HepG2 (cell line): ENCODE data around the gene RHOT2. TPM values are rescaled to one million over a fixed set of nuclear protein-coding genes. Genes with fewer than 3 reads are reported as not detected.

ENCODE experiments used
- ARHGAP35 ChIP-seq: sonication (generic); formaldehyde crosslinking; IDR thresholded peaks from 2 replicates; pipeline ENCODE4 v1.9.0; 2022; ENCODE audit warnings: mild to moderate bottlenecking, inconsistent platforms, moderate library complexity, missing genetic modification reagents, borderline replicate concordance
- ERF ChIP-seq: IDR thresholded peaks from 2 replicates; pipeline ENCODE4 v1.6.1; 2018; ENCODE audit warnings: missing biosample characterization, missing genetic modification reagents
- IKZF5 ChIP-seq: IDR thresholded peaks from 2 replicates; pipeline ENCODE4 v1.6.1; 2018; ENCODE audit warnings: missing genetic modification reagents, mild to moderate bottlenecking, missing compliant biosample characterization
- KDM3A ChIP-seq: IDR thresholded peaks from 2 replicates; pipeline ENCODE4 v1.6.1; 2018; ENCODE audit warnings: low read depth, missing compliant biosample characterization
- KLF6 ChIP-seq: IDR thresholded peaks from 2 replicates; pipeline ENCODE4 v1.8.0; 2016; ENCODE audit warnings: missing biosample characterization, missing genetic modification reagents
- LBX2 ChIP-seq: sonication (generic); formaldehyde crosslinking; IDR thresholded peaks from 2 replicates; pipeline ENCODE4 v1.5.0; 2020; ENCODE audit warnings: missing genetic modification reagents, mild to moderate bottlenecking, borderline replicate concordance
- MXI1 ChIP-seq: IDR thresholded peaks from 3 replicates; pipeline ENCODE4 v1.6.1; 2012; ENCODE audit warnings: low read depth, low read length, inconsistent platforms, borderline replicate concordance
- NFE2L1 ChIP-seq: sonication (generic); formaldehyde crosslinking; IDR thresholded peaks from 2 replicates; pipeline ENCODE4 v1.4.0; 2020; ENCODE audit warnings: missing genetic modification reagents, mild to moderate bottlenecking, borderline replicate concordance
- NPAS2 ChIP-seq: sonication (generic); formaldehyde crosslinking; IDR thresholded peaks from 2 replicates; pipeline ENCODE4 v1.8.0; 2022; ENCODE audit warnings: mild to moderate bottlenecking, missing genetic modification reagents, borderline replicate concordance
- RCOR2 ChIP-seq: IDR thresholded peaks from 2 replicates; pipeline ENCODE4 v1.6.1; 2016; ENCODE audit warnings: missing biosample characterization, missing genetic modification reagents
- SMAD1 ChIP-seq: sonication (generic); formaldehyde crosslinking; IDR thresholded peaks from 2 replicates; pipeline ENCODE4 v1.4.0; 2020; ENCODE audit warnings: missing genetic modification reagents, low read depth, mild to moderate bottlenecking, borderline replicate concordance
- SMYD3 ChIP-seq: sonication (generic); formaldehyde crosslinking; IDR thresholded peaks from 2 replicates; pipeline ENCODE4 v1.8.1; 2023; ENCODE audit warnings: mild to moderate bottlenecking, missing genetic modification reagents
- TBX2 ChIP-seq: sonication (generic); formaldehyde crosslinking; IDR thresholded peaks from 2 replicates; pipeline ENCODE4 v1.5.0; 2020; ENCODE audit warnings: missing genetic modification reagents, mild to moderate bottlenecking, borderline replicate concordance
- THRA ChIP-seq: sonication (generic); formaldehyde crosslinking; IDR thresholded peaks from 2 replicates; pipeline ENCODE4 v1.4.0; 2020; ENCODE audit warnings: missing genetic modification reagents, borderline replicate concordance
- ZC3H4 ChIP-seq: sonication (generic); formaldehyde crosslinking; IDR thresholded peaks from 2 replicates; pipeline ENCODE4 v1.4.0; 2020; ENCODE audit warnings: missing genetic modification reagents, borderline replicate concordance
- ZFP36L2 ChIP-seq: sonication (generic); formaldehyde crosslinking; IDR thresholded peaks from 2 replicates; pipeline ENCODE4 v1.4.0; 2020; ENCODE audit warnings: missing genetic modification reagents
- ZFP90 ChIP-seq: sonication (generic); formaldehyde crosslinking; IDR thresholded peaks from 2 replicates; pipeline ENCODE4 v1.8.0; 2022; ENCODE audit warnings: missing genetic modification reagents, mild to moderate bottlenecking, inconsistent platforms, borderline replicate concordance
- ZNF510 ChIP-seq: sonication (generic); formaldehyde crosslinking; IDR thresholded peaks from 2 replicates; pipeline ENCODE4 v1.4.0; 2020; ENCODE audit warnings: low read depth, mild to moderate bottlenecking, missing genetic modification reagents
- ZNF687 ChIP-seq: sonication (generic); formaldehyde crosslinking; IDR thresholded peaks from 2 replicates; pipeline ENCODE4 v1.5.1; 2020; ENCODE audit warnings: mild to moderate bottlenecking, missing genetic modification reagents, moderate library complexity
- ZNF83 ChIP-seq: sonication (generic); formaldehyde crosslinking; IDR thresholded peaks from 2 replicates; pipeline ENCODE4 v1.4.0; 2020; ENCODE audit warnings: missing genetic modification reagents, mild to moderate bottlenecking, borderline replicate concordance
- ZNF879 ChIP-seq: sonication (generic); formaldehyde crosslinking; IDR thresholded peaks from 2 replicates; pipeline ENCODE4 v1.8.1; 2023; ENCODE audit warnings: missing genetic modification reagents
- ZSCAN25 ChIP-seq: sonication (generic); formaldehyde crosslinking; IDR thresholded peaks from 2 replicates; pipeline ENCODE4 v1.8.0; 2022; ENCODE audit warnings: mild to moderate bottlenecking, missing genetic modification reagents
- polyA plus RNA-seq, 8 experiments: library from polyadenylated mRNA; depleted of rRNA in 3 of 8; stranded (reverse) in 7 of 8; unstranded in 1 of 8; fragments of >200 nt; fragmentation: Illumina TruSeq in 4 of 8; extraction: Trizol in 4 of 8; gene quantifications; 2 replicates each; pipeline versions ENCODE4 v1.2.1 to v1.2.3, GENCODE V29; 2011 to 2016; ENCODE audit warnings: low read depth in 4 of 8, missing spikeins in 1 of 8, mixed read lengths in 1 of 8; ENCODE audit not compliant: insufficient read depth in 1 of 8
- total RNA-seq, 5 experiments: library from RNA; depleted of rRNA; stranded (reverse); fragments of >200 nt; fragmentation: Illumina TruSeq; extraction: Trizol; gene quantifications; 2 replicates each; pipeline ENCODE4 v1.2.3, GENCODE V29; 2016; ENCODE audit warnings: low read depth in 1 of 5

Gene RHOT2
- total and polyA plus RNA-seq, 2 of the 13 experiments (the other 11 are each of a cell fraction or from before 2014, with no cell fraction given), result 63.6 to 76.9 TPM

- peak; percentile 73 for TF ChIP-seq ZNF687 (CRISPR knock-in tag)
- TF ChIP-seq RCOR2, result no peak
- TF ChIP-seq THRA (CRISPR knock-in tag), result no peak
- peak; percentile 40; the same call in 1 of the 3 replicates for TF ChIP-seq MXI1
- TF ChIP-seq NFE2L1 (CRISPR knock-in tag), result peak; percentile 80
- TF ChIP-seq LBX2 (CRISPR knock-in tag), result peak; percentile 52; the same call in 1 of the 2 replicates
- no peak for TF ChIP-seq ERF (CRISPR knock-in tag)
- TF ChIP-seq TBX2 (CRISPR knock-in tag), result peak; percentile 42; the same call in 1 of the 2 replicates
- TF ChIP-seq ZNF83, result peak; percentile 72; the same call in 1 of the 2 replicates
- no peak for TF ChIP-seq ZFP90 (CRISPR knock-in tag)
- TF ChIP-seq NPAS2, result no peak
- TF ChIP-seq ZC3H4 (CRISPR knock-in tag), result no peak
- TF ChIP-seq KDM3A (CRISPR knock-in tag), result no peak
- TF ChIP-seq ZSCAN25 (CRISPR knock-in tag), result no peak
- no peak for TF ChIP-seq ZFP36L2 (CRISPR knock-in tag)
- TF ChIP-seq ARHGAP35 (CRISPR knock-in tag), result no peak
- no peak for TF ChIP-seq ZNF879
- TF ChIP-seq SMYD3 (CRISPR knock-in tag), result no peak
- TF ChIP-seq SMAD1 (CRISPR knock-in tag), result peak; percentile 55; the same call in 1 of the 2 replicates
- 0 out of 2 replicates have a peak, but pooled peaks have one; percentile 57 for TF ChIP-seq KLF6 (CRISPR knock-in tag)
- TF ChIP-seq IKZF5, result 0 out of 2 replicates have a peak, but pooled peaks have one; percentile 4
- no peak for TF ChIP-seq ZNF510 (CRISPR knock-in tag)
These were observed 13.2 kb downstream of the RHOT2 start (continued) for GRCh38 chr16:680967-681745.
